Tracheal epithelial cell (primary cell): ENCODE measurements around the gene TBP. TPM values are rescaled to one million over a fixed set of nuclear protein-coding genes. Genes with fewer than 3 reads are reported as not detected.

Experiments
- total RNA-seq: library from RNA; depleted of rRNA; stranded (reverse); fragments of >200 nt; gene quantifications from 2 replicates; pipeline ENCODE4 v1.2.1, GENCODE V29; 2014

TBP gene
- total RNA-seq = 9.2 and 9.8 TPM in 2 replicates

GRCh38 chr6:170554013-170554795, at the start of gene TBP:
Gene TBP (plus strand): TSS chr6:170554369. CDS start chr6:170557030, 2,661 bp downstream.

GRCh38 chr6:170552765-170553533, 1.2 kb upstream of the TBP start, which contains the start of gene PSMB1:
Gene PSMB1 (minus strand): TSS chr6:170553307. CDS start chr6:170553242, 65 bp downstream.

GRCh38 chr6:170584181-170584953, 30.2 kb downstream of the TBP start, which contains the start of gene PDCD2:
Gene PDCD2 (minus strand): TSS chr6:170584637. CDS start chr6:170584581, 56 bp downstream.

Other genes starting within 250 kb of the TBP start
- gene FAM120B, start 247.6 kb upstream of the TBP start, total RNA-seq = 6.0 and 9.4 TPM in 2 replicates
- gene PSMB1, start 1.1 kb upstream of the TBP start, total RNA-seq = 169 and 254 TPM in 2 replicates
- gene PDCD2, start 30.3 kb downstream of the TBP start, total RNA-seq = 104 and 122 TPM in 2 replicates